ENCODE results near the gene CUX1.

Gene CUX1

DNA sequence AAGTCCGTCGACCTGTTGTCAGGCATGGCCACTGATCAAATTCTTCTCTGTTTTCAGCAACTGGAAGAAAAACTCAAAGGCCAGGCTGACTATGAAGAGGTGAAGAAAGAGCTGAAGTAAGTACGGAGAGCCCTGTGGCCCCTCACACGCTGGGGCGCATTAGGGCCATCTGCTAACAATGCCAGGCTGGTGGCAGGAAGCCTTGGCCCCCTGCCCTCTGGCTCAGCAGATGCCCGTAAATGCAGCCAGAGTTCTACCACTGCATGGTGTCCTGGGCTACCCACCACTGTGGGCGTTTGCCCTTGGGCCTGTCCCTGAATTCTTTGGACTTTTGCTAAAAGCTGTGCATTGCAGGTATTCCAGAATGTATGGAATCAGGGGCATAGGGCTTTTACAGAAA lies 372.3 kb downstream of the CUX1 start:
- in situ Hi-C loops (cut with HindIII; ENCODE audit: low sequenced_read_pairs) = no loop called here

GRCh38 chr7:102190776-102191350 lies 373.4 kb downstream of the CUX1 start:
- no peak for TF ChIP-seq CTCF (IDR thresholded peaks at IDR 0.05; ENCODE audit: low read depth, low read length)
- H3K4me3 ChIP-seq (ENCODE audit: low read depth, low read length) = no peak overlapping the region
- in situ Hi-C loops (cut with HindIII; ENCODE audit: low sequenced_read_pairs) = no loop called here
- no peak for DNase-seq (ENCODE audit: low read depth, low spot score)

More for the DNA sequence above, 372.3 kb downstream of the CUX1 start:
- no peak for TF ChIP-seq CTCF (IDR thresholded peaks at IDR 0.05; ENCODE audit: low read depth, low read length)
- no peak for DNase-seq (ENCODE audit: low read depth, low spot score)
- H3K4me3 ChIP-seq (ENCODE audit: low read depth, low read length) = no peak overlapping the region

- no peak overlapping the region for H3K4me3 ChIP-seq (ENCODE audit: low read depth, low read length)
- TF ChIP-seq CTCF (IDR thresholded peaks at IDR 0.05; ENCODE audit: low read depth, low read length) = no peak
- no peak for DNase-seq (ENCODE audit: low read depth, low spot score)
- in situ Hi-C loops (cut with HindIII; ENCODE audit: low sequenced_read_pairs) = no loop called here
Observed at GRCh38 chr7:102191556-102192379, 374.3 kb downstream of the CUX1 start.

DNA sequence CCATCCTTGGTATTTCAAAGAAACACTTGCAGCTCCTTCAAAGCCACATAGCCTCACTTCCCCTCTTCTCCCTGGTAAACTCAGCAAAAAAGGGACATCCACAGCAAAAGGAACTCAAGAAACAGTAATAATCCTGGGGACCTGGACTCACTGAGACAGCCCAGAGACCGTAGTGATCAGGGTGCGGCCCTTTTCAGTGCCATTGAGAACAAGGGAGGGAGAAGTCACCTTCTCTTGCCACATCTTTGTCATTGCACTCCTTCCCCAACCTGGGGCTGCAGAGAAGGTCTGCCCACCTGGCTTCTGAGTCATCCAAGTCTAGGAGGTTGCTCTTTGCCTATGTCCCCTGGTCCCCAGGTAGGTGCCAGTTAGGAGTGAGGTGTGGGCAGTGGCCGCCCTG lies 375.4 kb downstream of the CUX1 start:
- in situ Hi-C loops (cut with HindIII; ENCODE audit: low sequenced_read_pairs) = no loop called here
- DNase-seq (ENCODE audit: low read depth, low spot score) = no peak
- H3K4me3 ChIP-seq (ENCODE audit: low read depth, low read length) = no peak overlapping the region
- TF ChIP-seq CTCF (IDR thresholded peaks at IDR 0.05; ENCODE audit: low read depth, low read length) = no peak

DNA sequence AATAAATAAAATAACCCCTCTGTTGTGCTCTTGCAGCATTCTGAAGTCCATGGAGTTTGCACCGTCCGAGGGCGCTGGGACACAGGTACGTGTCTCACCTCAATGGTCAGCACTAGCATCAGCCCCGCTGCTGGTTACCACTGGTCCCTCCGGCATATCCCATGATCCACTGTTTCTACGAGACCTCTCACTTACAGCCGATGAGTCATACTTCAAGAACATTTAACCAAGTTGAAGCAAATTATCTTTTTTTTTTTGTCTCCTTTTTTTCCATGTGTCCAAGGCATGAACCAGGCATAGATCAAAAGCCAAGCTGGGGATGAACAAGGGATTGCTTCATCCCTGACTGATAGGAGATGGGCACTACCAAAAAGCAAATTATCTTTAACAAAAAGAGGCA lies 376.4 kb downstream of the CUX1 start:
- peak; percentile 28 for DNase-seq (ENCODE audit: low read depth, low spot score)
- no peak overlapping the region for H3K4me3 ChIP-seq (ENCODE audit: low read depth, low read length)
- no peak for TF ChIP-seq CTCF (IDR thresholded peaks at IDR 0.05; ENCODE audit: low read depth, low read length)
- in situ Hi-C loops (cut with HindIII; ENCODE audit: low sequenced_read_pairs) = no loop called here

GRCh38 chr7:102195361-102195760 lies 377.9 kb downstream of the CUX1 start:
- no peak for DNase-seq (ENCODE audit: low read depth, low spot score)
- no peak overlapping the region for H3K4me3 ChIP-seq (ENCODE audit: low read depth, low read length)
- in situ Hi-C loops (cut with HindIII; ENCODE audit: low sequenced_read_pairs) = no loop called here
- no peak for TF ChIP-seq CTCF (IDR thresholded peaks at IDR 0.05; ENCODE audit: low read depth, low read length)
